ENCODE data around the gene SLC35G2. TPM values are rescaled to one million over a fixed set of nuclear protein-coding genes. Genes with fewer than 3 reads are reported as not detected.

SLC35G2 gene
- total and polyA plus RNA-seq, 2 donors from 2014 or later, result 4.2 to 5.4 TPM

DNA sequence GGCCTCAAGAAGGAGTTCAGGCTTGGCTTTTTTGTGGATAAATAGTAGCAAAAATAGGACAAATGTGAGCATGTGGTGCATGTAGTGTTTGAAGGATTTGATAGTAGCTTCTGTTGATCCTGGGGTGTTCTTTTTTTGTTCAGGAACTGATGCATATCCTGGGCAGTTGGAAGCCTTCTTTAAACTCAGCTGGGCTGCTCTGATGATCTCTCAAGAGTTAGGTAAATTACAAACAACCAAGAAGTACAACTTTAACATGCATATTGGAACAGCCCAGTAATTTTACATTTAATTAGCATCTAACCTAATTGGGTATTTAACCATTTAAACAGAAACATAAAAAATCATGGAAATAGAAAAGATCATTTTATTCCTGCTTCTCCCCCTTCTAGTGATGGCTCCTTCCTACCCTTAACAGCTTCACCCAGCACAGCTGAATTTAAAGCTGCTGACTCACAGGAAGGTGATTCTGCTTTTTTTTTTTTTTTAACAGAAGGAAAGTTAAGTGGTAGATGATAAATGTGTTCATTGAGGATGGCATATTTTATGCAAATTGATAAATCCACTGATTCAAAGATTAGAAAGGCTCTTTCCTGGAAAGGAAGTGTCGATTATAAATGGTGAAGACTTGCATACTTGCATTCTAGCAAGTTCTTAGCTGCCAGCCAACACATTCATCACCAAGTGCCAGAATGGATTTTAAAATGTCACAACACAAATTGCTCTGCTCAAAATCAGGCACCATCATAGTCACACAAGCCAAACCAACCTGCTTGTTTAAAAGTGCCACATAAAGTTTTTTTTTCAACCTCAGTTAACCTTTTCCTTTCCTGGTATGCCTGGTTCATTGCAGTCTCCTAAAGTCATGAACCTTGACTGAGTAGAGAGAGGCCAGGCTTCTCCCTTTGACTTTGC lies 20.0 kb downstream of the SLC35G2 start:
- peak overlapping the region in 1 of 2 donors; percentile 8 for H3K27ac ChIP-seq (ENCODE audit: low read depth in 2 of 2, low read length in 2 of 2)

GRCh38 chr3:136839556-136839931 lies 20.6 kb downstream of the SLC35G2 start:
- Histone ChIP-seq H3K27ac (ENCODE audit: low read depth in 2 of 2, low read length in 2 of 2) (peak overlapping the region in 1 of 2 donors; percentile 8), H3K4me1 (ENCODE audit: control insufficient read depth in 2 of 3, insufficient read depth in 2 of 3, low read depth in 1 of 3, low read length in 3 of 3) (no peaks in the 10 kb centered on the region), H3K9me3 (ENCODE audit: control insufficient read depth in 2 of 3, insufficient read depth in 1 of 3, low read length in 3 of 3) (no peaks in the 10 kb centered on the region), H3K27me3 (ENCODE audit: control insufficient read depth, insufficient read depth, low read length) (no peaks in the 10 kb centered on the region), H3K9ac (ENCODE audit: low read length in 3 of 3) (no peak overlapping the region), H3K36me3 (ENCODE audit: control insufficient read depth in 2 of 3, insufficient read depth in 3 of 3, low read length in 3 of 3) (no peaks in the 10 kb centered on the region), H3K4me3 (ENCODE audit: low read length in 3 of 3) (no peak overlapping the region)
- intact Hi-C loops (cut with DNase I), result no loop called here
- no peak for TF ChIP-seq CTCF (IDR thresholded peaks at IDR 0.05; ENCODE audit: borderline replicate concordance, extremely low read depth, insufficient read depth)
- DNase-seq (no peak), FAIRE-seq (no peak)

More for the DNA sequence above, 20.0 kb downstream of the SLC35G2 start:
- intact Hi-C loops (cut with DNase I), result no loop called here
- no peak for FAIRE-seq
- no peak for DNase-seq
- no peaks in the 10 kb centered on the region for H3K36me3 ChIP-seq (ENCODE audit: control insufficient read depth in 2 of 3, insufficient read depth in 3 of 3, low read length in 3 of 3)
- no peaks in the 10 kb centered on the region for H3K9me3 ChIP-seq (ENCODE audit: control insufficient read depth in 2 of 3, insufficient read depth in 1 of 3, low read length in 3 of 3)
- no peak overlapping the region for H3K9ac ChIP-seq (ENCODE audit: low read length in 3 of 3)
- H3K27me3 ChIP-seq (ENCODE audit: control insufficient read depth, insufficient read depth, low read length), result no peaks in the 10 kb centered on the region
- no peak overlapping the region for H3K4me3 ChIP-seq (ENCODE audit: low read length in 3 of 3)
- no peaks in the 10 kb centered on the region for H3K4me1 ChIP-seq (ENCODE audit: control insufficient read depth in 2 of 3, insufficient read depth in 2 of 3, low read depth in 1 of 3, low read length in 3 of 3)
- TF ChIP-seq CTCF (IDR thresholded peaks at IDR 0.05; ENCODE audit: borderline replicate concordance, extremely low read depth, insufficient read depth), result no peak

DNA sequence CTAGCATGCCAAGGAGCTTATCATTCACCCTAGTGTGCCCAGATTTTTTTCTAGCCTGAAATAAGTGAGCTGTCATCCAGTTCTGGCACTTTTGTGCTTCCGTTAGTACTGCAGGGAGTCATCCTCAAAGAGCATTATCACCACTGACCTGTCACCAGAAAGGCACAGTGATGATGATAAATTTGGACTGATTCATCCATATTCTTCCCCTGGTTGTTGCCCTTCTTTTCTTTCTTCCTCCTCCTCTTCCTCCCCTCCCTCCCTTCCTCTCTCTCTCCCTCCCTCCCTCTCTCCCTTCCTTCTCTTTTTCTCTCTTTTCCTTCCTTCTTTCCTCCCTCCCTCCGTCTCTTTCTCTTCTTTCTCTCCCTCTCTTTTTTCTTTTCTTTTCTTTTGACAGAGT lies 21.3 kb downstream of the SLC35G2 start:
- no peaks in the 10 kb centered on the region for H3K27me3 ChIP-seq (ENCODE audit: control insufficient read depth, insufficient read depth, low read length)
- H3K9me3 ChIP-seq (ENCODE audit: control insufficient read depth in 2 of 3, insufficient read depth in 1 of 3, low read length in 3 of 3), result no peaks in the 10 kb centered on the region
- intact Hi-C loops (cut with DNase I), result no loop called here
- TF ChIP-seq CTCF (IDR thresholded peaks at IDR 0.05; ENCODE audit: borderline replicate concordance, extremely low read depth, insufficient read depth), result no peak
- H3K9ac ChIP-seq (ENCODE audit: low read length in 3 of 3), result no peak overlapping the region
- FAIRE-seq (no peak), DNase-seq (no peak)
- no peaks in the 10 kb centered on the region for H3K36me3 ChIP-seq (ENCODE audit: control insufficient read depth in 2 of 3, insufficient read depth in 3 of 3, low read length in 3 of 3)
- no peaks in the 10 kb centered on the region for H3K4me1 ChIP-seq (ENCODE audit: control insufficient read depth in 2 of 3, insufficient read depth in 2 of 3, low read depth in 1 of 3, low read length in 3 of 3)
- H3K27ac ChIP-seq (ENCODE audit: low read depth in 2 of 2, low read length in 2 of 2), result no peak overlapping the region
- no peak overlapping the region for H3K4me3 ChIP-seq (ENCODE audit: low read length in 3 of 3)

Measured in kidney (tissue), 14 donors.